GM12878 (cell line): ENCODE measurements around the gene BTG1. TPM values are rescaled to one million over a fixed set of nuclear protein-coding genes. Genes with fewer than 3 reads are reported as not detected.

ENCODE experiments used
- ASH2L ChIP-seq: fragments of 300-600, 200-600 bp; sonication (generic); IDR thresholded peaks from 2 replicates; pipeline ENCODE4 v1.6.1; 2017; ENCODE audit warnings: low read depth, mild to moderate bottlenecking, borderline replicate concordance
- BRCA1 ChIP-seq: IDR thresholded peaks from 2 replicates; pipeline ENCODE4 v1.6.1; 2011; ENCODE audit warnings: low read depth, low read length, improper control_type of control experiment
- HCFC1 ChIP-seq: fragments of 150-350 bp; IDR thresholded peaks from 2 replicates; pipeline ENCODE4 v1.6.1; 2014; ENCODE audit warnings: low read length
- MYC ChIP-seq: IDR thresholded peaks from 2 replicates; pipeline ENCODE4 v1.6.1; 2011; ENCODE audit warnings: mild to moderate bottlenecking, low read length, moderate library complexity, inconsistent platforms; ENCODE audit not compliant: insufficient read depth, insufficient replicate concordance, insufficient read length, severe bottlenecking
- NFXL1 ChIP-seq: fragments of 450-650 bp; IDR thresholded peaks from 2 replicates; pipeline ENCODE4 v1.6.1; 2017; ENCODE audit warnings: antibody characterized with exemption, mild to moderate bottlenecking, borderline replicate concordance
- SIN3A ChIP-seq: IDR thresholded peaks from 2 replicates; pipeline ENCODE4 v1.6.1; 2012; ENCODE audit warnings: low read depth, low read length, improper control_type of control experiment
- SMARCA5 ChIP-seq: fragments of 450-650 bp; IDR thresholded peaks from 2 replicates; pipeline ENCODE4 v1.6.1; 2017; ENCODE audit warnings: mild to moderate bottlenecking
- SMC3 ChIP-seq: IDR thresholded peaks from 2 replicates; pipeline ENCODE4 v1.6.1; 2011; ENCODE audit warnings: low read length, improper control_type of control experiment, borderline replicate concordance
- TCF7 ChIP-seq: IDR thresholded peaks from 2 replicates; pipeline ENCODE4 v1.6.1; 2014; ENCODE audit warnings: antibody characterized with exemption, borderline replicate concordance
- ZNF687 ChIP-seq: fragments of 450-650 bp; IDR thresholded peaks from 2 replicates; pipeline ENCODE4 v1.6.1; 2017; ENCODE audit warnings: mild to moderate bottlenecking, moderate library complexity
- ZSCAN29 ChIP-seq: fragments of 450-650 bp; IDR thresholded peaks from 2 replicates; pipeline ENCODE4 v1.6.1; 2017; ENCODE audit warnings: mild to moderate bottlenecking, moderate library complexity
- polyA plus RNA-seq, 11 experiments: library from polyadenylated mRNA; depleted of rRNA in 4 of 11; unstranded in 6 of 11; stranded (reverse) in 5 of 11; fragments of >200 nt; fragmentation: Nextera tagmentation in 4 of 11; fragmentation: Illumina TruSeq in 1 of 11; extraction: Ambion mirVana in 4 of 11; extraction: Trizol in 1 of 11; gene quantifications; 1 replicate in 1 of 11; 2 replicates in 10 of 11; pipeline versions ENCODE4 v1.2.1 to v1.2.3, GENCODE V29; 2011 to 2016; ENCODE audit warnings: inconsistent platforms in 2 of 11, missing spikeins in 2 of 11, low read depth in 1 of 11
- total RNA-seq, 4 experiments: library from RNA; depleted of rRNA in 3 of 4; stranded (reverse); fragments of >200 nt in 3 of 4; fragmentation: Illumina TruSeq in 1 of 4; extraction: Trizol in 1 of 4; gene quantifications; 2 replicates each; pipeline versions ENCODE4 v1.2.1 to v1.2.3, GENCODE V29; 2013 to 2021
- TF ChIP-seq, protein P1 (sequence below): fragments of 450-650 bp; IDR thresholded peaks from 2 replicates; pipeline ENCODE4 v1.6.1; 2017; ENCODE audit warnings: borderline replicate concordance

Gene BTG1
- total and polyA plus RNA-seq, 10 of the 15 experiments (the other 5 are each of a cell fraction or from before 2014, with no cell fraction given): 23.7 to 194 (median 56.4) TPM

GRCh38 chr12:92155733-92156132 is 10.1 kb upstream of the BTG1 start (continued):
- TF ChIP-seq ZNF687 (no peak), TCF7 (no peak), HCFC1 (no peak), ASH2L (no peak), SMC3 (no peak), BRCA1 (no peak), MYC (no peak), NFXL1 (no peak), SIN3A (no peak), ZSCAN29 (no peak), SMARCA5 (no peak)
- TF ChIP-seq, protein P1, sequence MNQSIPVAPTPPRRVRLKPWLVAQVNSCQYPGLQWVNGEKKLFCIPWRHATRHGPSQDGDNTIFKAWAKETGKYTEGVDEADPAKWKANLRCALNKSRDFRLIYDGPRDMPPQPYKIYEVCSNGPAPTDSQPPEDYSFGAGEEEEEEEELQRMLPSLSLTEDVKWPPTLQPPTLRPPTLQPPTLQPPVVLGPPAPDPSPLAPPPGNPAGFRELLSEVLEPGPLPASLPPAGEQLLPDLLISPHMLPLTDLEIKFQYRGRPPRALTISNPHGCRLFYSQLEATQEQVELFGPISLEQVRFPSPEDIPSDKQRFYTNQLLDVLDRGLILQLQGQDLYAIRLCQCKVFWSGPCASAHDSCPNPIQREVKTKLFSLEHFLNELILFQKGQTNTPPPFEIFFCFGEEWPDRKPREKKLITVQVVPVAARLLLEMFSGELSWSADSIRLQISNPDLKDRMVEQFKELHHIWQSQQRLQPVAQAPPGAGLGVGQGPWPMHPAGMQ: no peak
